DMS 273 (cell line): Measurements from ENCODE around the gene PANK3.
"Not testable (repeated sequence)": the region's sequence is repeated elsewhere in the genome, so short reads cannot be mapped to it uniquely, and the experiment has no call there.

ENCODE experiments used
- DNase-seq: peaks from one replicate; lab custom pipeline; 2025; ENCODE audit not compliant: unreplicated experiment; lab: John Stamatoyannopoulos, UW

The PANK3 gene

GRCh38 chr5:168596122-168596521 lies 17.0 kb upstream of the PANK3 start:
- not testable (repeated sequence) for DNase-seq

- peak; percentile 27 for DNase-seq
Measured at GRCh38 chr5:168592014-168592368, 12.8 kb upstream of the PANK3 start.

GRCh38 chr5:168591302-168592013 lies 12.3 kb upstream of the PANK3 start:
- peak; percentile 40 for DNase-seq

- DNase-seq: no peak
Measured at GRCh38 chr5:168590666-168591065, 11.5 kb upstream of the PANK3 start.

GRCh38 chr5:168587987-168588386 lies 8.8 kb upstream of the PANK3 start:
- no peak for DNase-seq

GRCh38 chr5:168585119-168585856 lies 6.1 kb upstream of the PANK3 start:
- peak; percentile 80 for DNase-seq

- DNase-seq: no peak
Measured at GRCh38 chr5:168583742-168584482, 4.7 kb upstream of the PANK3 start.

- not testable (repeated sequence) for DNase-seq
Measured at GRCh38 chr5:168580814-168581469, 1.8 kb upstream of the PANK3 start.

GRCh38 chr5:168580227-168580508 lies 1.0 kb upstream of the PANK3 start:
- peak; percentile 61 for DNase-seq

GRCh38 chr5:168579488-168580226 lies 489 bp upstream of the PANK3 start:
- peak; percentile 99 for DNase-seq

GRCh38 chr5:168578006-168578405 lies 1.2 kb downstream of the PANK3 start:
- DNase-seq: peak; percentile 23

GRCh38 chr5:168575391-168576372 lies 3.5 kb downstream of the PANK3 start:
- DNase-seq: no peak

- DNase-seq: not testable (repeated sequence)
Measured at GRCh38 chr5:168574156-168574555, 5.0 kb downstream of the PANK3 start.

- DNase-seq: not testable (repeated sequence)
Measured at GRCh38 chr5:168573663-168574062, 5.5 kb downstream of the PANK3 start.

GRCh38 chr5:168570490-168571328 lies 8.5 kb downstream of the PANK3 start:
- DNase-seq: no peak

- no peak for DNase-seq
Measured at GRCh38 chr5:168568738-168569137, 10.4 kb downstream of the PANK3 start.

GRCh38 chr5:168563959-168564358 lies 15.2 kb downstream of the PANK3 start:
- DNase-seq: no peak

- DNase-seq: no peak
Measured at GRCh38 chr5:168562279-168562678, 16.9 kb downstream of the PANK3 start.

GRCh38 chr5:168557389-168557788 lies 21.8 kb downstream of the PANK3 start:
- no peak for DNase-seq
